GM18508 (cell line): ENCODE data around the gene PDPR.
"Not testable (repeated sequence)": the region's sequence is repeated elsewhere in the genome, so short reads cannot be mapped to it uniquely, and the experiment has no call there.

Experiments used
- ATAC-seq: cut with Tn5 transposase; IDR thresholded peaks from one replicate; pipeline ENCODE4 v1.9.1; 2021; ENCODE audit warnings: moderate number of reproducible peaks; ENCODE audit not compliant: insufficient read depth, unreplicated experiment

The PDPR gene

DNA sequence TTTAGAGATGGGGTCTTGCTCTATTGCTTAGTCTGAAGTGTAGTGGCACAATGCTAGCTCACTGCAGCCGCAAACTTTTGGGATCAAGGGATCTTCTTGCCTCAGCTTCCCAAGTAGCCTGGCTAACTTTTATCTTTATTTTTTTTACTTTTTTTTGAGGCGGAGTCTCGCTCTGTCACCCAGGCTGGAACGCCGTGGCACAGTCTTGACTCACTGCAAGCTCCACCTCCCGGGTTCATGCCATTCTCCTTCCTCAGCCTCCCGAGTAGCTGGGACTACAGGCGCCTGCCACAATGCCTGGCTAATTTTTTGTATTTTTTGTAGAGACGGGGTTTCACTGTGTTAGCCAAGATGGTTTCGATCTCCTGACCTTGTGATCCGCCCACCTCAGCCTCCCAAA, 12.1 kb downstream of the PDPR start:
- ATAC-seq: not testable (repeated sequence)

DNA sequence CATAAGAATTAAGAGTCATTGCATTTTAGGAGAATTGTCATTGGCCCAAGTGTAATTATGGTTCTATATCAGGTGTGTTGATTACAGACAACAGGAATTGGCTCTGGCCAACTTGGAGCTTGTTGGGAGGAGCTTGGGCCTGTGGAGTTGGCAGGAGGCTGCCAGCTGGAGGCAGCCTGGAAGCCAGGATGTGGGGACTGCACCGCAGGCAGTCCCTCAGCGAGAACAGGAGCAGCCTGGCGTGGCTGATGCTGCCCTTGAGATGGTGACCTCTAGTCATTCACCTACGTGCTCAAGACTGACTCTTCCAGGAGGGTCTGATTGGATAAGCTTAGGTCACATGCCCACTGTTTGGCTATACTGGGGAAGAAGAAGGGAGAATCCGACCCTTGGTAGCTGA, 13.6 kb downstream of the PDPR start:
- ATAC-seq: not testable (repeated sequence)

GRCh38 chr16:70128844-70129243, 14.7 kb downstream of the PDPR start:
- ATAC-seq: not testable (repeated sequence)

GRCh38 chr16:70135796-70136195, 21.7 kb downstream of the PDPR start:
- not testable (repeated sequence) for ATAC-seq

- not testable (repeated sequence) for ATAC-seq
These were observed 22.5 kb downstream of the PDPR start for GRCh38 chr16:70136595-70136994.

DNA sequence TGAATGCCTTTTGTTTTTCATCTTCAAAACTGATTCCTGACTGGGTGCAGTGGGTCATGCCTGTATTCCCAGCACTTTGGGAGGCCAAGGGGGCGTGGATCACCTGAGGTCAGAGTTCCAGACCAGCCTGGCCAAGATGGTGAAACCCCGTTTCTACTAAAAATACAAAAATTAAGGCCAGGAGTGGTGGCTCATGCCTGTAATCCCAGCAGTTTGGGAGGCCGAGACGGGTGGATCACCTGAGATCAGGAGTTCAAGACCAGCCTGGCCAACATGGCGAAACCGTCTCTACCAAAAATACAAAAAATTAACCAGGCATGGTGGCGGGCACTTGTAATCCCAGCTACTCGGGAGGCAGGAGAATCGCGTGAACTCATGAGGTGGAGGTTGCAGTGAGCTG, 28.6 kb downstream of the PDPR start:
- not testable (repeated sequence) for ATAC-seq

- ATAC-seq: not testable (repeated sequence)
These were observed 29.2 kb downstream of the PDPR start for GRCh38 chr16:70143231-70143895.

DNA sequence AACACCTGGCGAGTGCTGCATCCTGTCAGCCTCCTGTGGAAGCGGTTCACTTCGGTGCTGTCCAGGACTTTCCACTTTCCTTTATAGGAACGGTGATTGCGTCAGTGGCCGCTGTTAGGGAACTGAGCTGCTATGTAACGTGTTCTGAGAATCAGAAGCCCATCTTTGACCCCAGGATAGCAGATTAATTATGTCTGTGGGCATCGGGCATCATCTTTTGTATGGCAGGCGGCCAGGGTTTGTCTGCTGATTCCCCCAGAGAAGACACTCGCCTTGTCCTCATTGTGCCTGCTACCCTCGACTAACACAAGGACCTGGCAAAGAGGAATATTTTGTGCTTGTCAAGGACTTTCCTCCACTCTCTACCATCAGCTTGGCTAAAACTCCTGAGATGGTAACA, 33.7 kb downstream of the PDPR start:
- not testable (repeated sequence) for ATAC-seq

DNA sequence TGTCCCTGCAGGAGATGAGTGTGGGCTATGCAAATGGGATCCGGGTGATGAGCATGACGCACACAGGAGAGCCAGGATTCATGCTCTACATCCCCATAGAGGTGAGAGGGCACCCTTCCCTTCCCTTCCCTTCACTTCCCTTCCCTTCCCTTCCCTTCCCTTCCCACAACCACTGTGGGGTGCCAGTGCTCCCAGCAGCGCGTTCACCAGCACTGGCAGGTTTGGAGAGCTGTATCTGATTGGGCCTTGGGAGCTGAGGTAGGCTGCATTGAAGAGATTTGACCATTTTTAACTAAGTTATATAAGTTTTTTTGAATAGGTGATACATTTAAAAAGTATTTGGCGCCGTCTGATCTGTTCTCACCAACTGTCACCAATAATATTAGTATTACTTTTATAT, 34.3 kb downstream of the PDPR start:
- ATAC-seq: not testable (repeated sequence)

DNA sequence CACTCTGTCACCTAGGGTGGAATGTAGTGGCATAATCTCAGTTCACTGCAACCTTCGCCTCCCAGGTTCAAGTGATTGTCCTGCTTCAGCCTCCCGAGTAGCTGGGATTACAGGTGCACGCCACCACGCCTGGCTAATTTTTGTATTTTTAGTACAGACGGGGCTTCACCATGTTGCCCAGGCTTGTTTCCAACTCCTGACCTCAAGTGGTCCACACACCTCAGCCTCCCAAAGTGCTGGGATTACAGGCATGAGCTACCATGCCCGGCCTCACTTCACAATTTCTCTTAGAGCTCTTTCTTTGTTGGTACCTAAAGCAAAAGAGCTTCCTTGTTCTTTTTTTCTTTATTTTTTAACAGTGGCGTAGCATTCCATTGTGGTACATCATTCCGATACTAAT, 35.2 kb downstream of the PDPR start:
- not testable (repeated sequence) for ATAC-seq

- ATAC-seq: no peak
These were observed 37.3 kb downstream of the PDPR start for GRCh38 chr16:70151391-70151790.

- ATAC-seq: no peak
These were observed 37.9 kb downstream of the PDPR start for GRCh38 chr16:70151941-70152509.

DNA sequence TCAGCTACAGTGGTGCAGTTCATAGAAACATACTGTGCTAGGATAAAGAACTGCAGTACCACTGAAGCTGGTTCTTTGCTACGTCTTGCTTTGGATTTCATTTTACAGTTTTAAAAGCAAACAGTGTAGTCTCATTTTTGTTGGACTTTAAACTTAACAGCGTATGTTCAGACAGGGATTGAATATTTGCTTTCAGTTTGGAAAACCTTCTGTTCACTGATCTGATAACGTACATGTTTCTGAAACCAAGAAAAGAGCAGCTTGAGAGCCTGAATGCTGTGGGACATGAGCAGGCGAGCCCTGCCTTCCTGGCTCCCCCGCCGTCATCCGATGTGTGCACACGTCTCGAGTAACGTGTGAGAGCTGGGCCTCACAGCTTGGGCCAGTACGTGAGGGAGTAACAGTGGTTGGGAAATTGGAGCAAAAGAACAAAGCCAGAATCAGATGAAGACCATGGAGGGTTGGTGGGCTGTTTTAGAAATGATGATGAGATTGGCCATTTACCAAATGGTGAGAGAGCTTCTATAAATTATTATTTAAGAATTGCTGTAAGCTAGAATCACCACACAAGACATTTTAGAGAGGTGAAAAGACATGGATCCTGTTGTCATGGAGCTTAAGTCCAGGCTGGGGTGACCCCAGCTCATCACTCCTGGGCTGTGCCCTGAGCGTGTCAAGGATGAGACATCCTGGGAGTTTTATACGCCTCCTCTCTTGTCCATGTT, 38.6 kb downstream of the PDPR start:
- ATAC-seq: no peak

DNA sequence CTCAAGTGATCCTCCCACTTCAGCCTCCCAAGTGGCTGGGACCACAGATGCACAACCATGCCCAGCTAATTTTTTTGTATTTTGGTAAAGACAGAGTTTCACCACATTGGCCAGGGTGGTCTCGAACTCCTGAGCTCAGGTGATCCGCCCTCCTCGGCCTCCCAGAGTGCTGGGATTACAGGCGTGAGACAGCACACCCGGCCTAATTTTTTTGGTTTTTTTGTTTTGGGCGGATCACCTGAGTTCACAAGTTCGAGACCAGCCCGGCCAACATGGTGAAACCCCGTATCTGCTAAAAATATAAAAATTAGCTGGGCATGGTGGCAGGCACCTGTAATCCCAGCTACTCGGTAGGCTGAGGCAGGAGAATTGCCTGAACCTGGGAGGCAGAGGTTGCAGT, 40.6 kb downstream of the PDPR start:
- ATAC-seq: not testable (repeated sequence)

DNA sequence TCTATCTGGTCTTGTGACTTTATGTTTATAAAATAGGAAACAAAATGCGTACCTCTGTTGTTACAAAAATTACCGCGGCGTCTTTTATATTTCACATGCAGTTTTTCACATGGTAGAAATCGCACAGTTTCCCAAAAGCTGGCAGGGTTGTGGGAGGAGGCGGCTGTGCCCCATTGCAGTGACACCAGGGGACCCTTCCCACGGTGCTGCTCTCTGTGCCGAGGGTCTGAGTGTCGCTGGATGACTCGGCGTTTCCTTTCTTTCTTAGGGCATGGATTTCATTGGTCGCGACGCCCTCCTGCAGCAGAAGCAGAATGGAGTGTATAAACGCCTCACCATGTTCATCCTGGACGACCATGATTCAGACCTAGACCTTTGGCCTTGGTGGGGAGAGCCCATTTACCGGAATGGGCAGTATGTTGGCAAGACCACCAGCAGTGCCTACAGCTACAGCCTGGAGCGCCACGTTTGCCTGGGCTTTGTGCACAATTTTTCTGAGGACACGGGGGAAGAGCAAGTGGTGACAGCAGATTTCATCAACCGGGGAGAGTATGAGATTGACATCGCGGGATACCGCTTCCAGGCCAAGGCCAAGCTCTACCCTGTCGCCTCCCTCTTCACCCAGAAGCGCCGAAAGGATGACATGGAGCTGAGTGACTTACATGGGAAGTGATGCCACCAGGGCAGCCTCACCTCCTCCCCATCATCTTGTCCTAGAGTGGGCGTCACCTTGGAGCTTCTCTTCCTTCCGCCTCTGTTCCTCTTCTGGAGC, 42.3 kb downstream of the PDPR start:
- ATAC-seq: no peak

GRCh38 chr16:70157105-70157476, 43.0 kb downstream of the PDPR start:
- no peak for ATAC-seq

GRCh38 chr16:70157477-70158260, 43.5 kb downstream of the PDPR start:
- no peak for ATAC-seq

DNA sequence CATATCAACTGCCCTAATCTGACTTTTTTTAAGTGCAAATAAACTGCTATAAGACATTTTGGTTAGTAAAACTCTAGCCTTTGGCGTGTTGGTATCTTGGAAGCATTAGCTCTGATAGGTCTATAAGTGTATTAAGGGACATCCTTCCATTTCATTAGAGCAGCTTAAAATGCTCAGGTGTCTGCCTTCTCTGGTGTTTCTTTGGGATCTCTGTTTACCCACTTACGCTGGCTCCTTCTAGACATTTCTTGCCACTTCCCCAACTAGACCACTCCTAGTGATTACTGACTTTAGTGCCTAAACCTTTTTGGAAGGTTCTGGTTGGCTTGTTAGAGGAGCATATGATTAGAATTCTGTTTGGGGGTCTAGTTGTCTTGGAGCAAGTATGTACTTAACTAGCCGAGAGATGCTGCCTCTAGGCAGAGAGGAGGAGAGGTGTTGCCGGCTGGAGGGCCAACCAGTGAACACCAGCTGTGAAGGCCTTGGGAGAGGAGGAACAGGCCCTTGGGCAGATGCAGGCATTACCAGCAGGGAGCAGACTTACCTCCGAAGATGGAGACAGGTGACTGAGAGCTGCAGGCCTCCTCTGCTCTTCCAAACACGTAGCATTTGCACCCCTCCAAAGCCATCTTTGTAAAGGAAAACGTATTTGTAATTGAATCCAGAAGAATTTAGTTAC, 44.3 kb downstream of the PDPR start:
- ATAC-seq: no peak
